Thymus (tissue), 11 donors: Measurements from ENCODE around the gene MS4A7. TPM values are rescaled to one million over a fixed set of nuclear protein-coding genes. Genes with fewer than 3 reads are reported as not detected.

Source experiments
- DNase-seq, 9 donors: peaks; one replicate each; pipeline ENCODE4 v3.0.0-alpha.2; 2013; ENCODE audit warnings: low spot score in 9 of 9, low read depth in 6 of 9, missing footprints in 1 of 9
- H3K27ac ChIP-seq, 2 donors: one replicate each; pipeline ENCODE4 v1.5.1; 2013; ENCODE audit warnings: control low read depth in 1 of 2, low read depth in 1 of 2, low read length in 1 of 2, mild to moderate bottlenecking in 1 of 2, moderate library complexity in 1 of 2
- H3K27me3 ChIP-seq, 2 donors: one replicate each; pipeline ENCODE4 v1.5.1; 2013; ENCODE audit warnings: low read length in 1 of 2; ENCODE audit not compliant: control insufficient read depth in 2 of 2, insufficient read depth in 1 of 2
- H3K36me3 ChIP-seq, 2 donors: one replicate each; pipeline ENCODE4 v1.5.1; 2013; ENCODE audit warnings: low read length in 1 of 2, mild to moderate bottlenecking in 1 of 2, moderate library complexity in 1 of 2; ENCODE audit not compliant: control insufficient read depth in 2 of 2, insufficient read depth in 2 of 2
- H3K4me1 ChIP-seq, 2 donors: one replicate each; pipeline ENCODE4 v1.5.1; 2013; ENCODE audit warnings: low read length in 2 of 2; ENCODE audit not compliant: control insufficient read depth in 2 of 2, insufficient read depth in 2 of 2
- H3K4me3 ChIP-seq, 2 donors: one replicate each; pipeline ENCODE4 v1.5.1; 2013; ENCODE audit warnings: low read length in 2 of 2, control low read depth in 1 of 2, mild to moderate bottlenecking in 1 of 2
- H3K9me3 ChIP-seq, 2 donors: one replicate each; pipeline ENCODE4 v1.5.1; 2013; ENCODE audit warnings: low read length in 1 of 2, mild to moderate bottlenecking in 1 of 2; ENCODE audit not compliant: control insufficient read depth in 2 of 2, insufficient read depth in 1 of 2
- WGBS: extraction: QIAGEN DNeasy Blood & Tissue Kit; methylation state at CpG from one replicate; pipeline ENCODE4 v1.1.7; 2013; 5-methylcytosine and 5-hydroxymethylcytosine counted together
- polyA plus RNA-seq: library from polyadenylated mRNA; stranded (reverse); fragments of 200-250 nt; gene quantifications from one replicate; pipeline ENCODE4 v1.2.3, GENCODE V29; 2013
- total RNA-seq: library from RNA; stranded (reverse); fragments of 120-200 nt; gene quantifications from one replicate; pipeline ENCODE4 v1.2.4, GENCODE V29; 2013
- donor health status: healthy.

The MS4A7 gene
- total and polyA plus RNA-seq, 2 donors, result 13.4 to 21.8 TPM

- WGBS, result 47% methylated on average over 1 of the region's 1 CpG
- no peaks in the 10 kb centered on the region for H3K27me3 ChIP-seq
- H3K9me3 ChIP-seq, result no peaks in the 10 kb centered on the region
- H3K4me1 ChIP-seq, result no peaks in the 10 kb centered on the region
- H3K27ac ChIP-seq, result no peak overlapping the region
- H3K36me3 ChIP-seq, result no peaks in the 10 kb centered on the region
- DNase-seq, result no peak
- H3K4me3 ChIP-seq, result no peak overlapping the region
Observed at GRCh38 chr11:60422609-60423008, 44.3 kb downstream of the MS4A7 start.

- H3K27ac ChIP-seq, result no peak overlapping the region
- H3K9me3 ChIP-seq, result no peaks in the 10 kb centered on the region
- no peaks in the 10 kb centered on the region for H3K27me3 ChIP-seq
- no peaks in the 10 kb centered on the region for H3K4me1 ChIP-seq
- no peak overlapping the region for H3K4me3 ChIP-seq
- H3K36me3 ChIP-seq, result no peaks in the 10 kb centered on the region
- WGBS, result 49% methylated on average over 2 of the region's 2 CpGs
- DNase-seq, result no peak
Observed at GRCh38 chr11:60428517-60428916, 50.2 kb downstream of the MS4A7 start.

- Histone ChIP-seq H3K27me3 (no peaks in the 10 kb centered on the region), H3K27ac (no peak within 1 kb of the TSS), H3K36me3 (no peaks in the 10 kb centered on the region), H3K9me3 (no peaks in the 10 kb centered on the region), H3K4me3 (no peak within 1 kb of the TSS), H3K4me1 (no peaks in the 10 kb centered on the region)
- 98% methylated on average over 5 of the region's 5 CpGs for WGBS
- DNase-seq, result no peak
Observed at GRCh38 chr11:60429272-60429671, 50.9 kb downstream of the MS4A7 start, which contains the start of gene MS4A5. Gene MS4A5, plus strand, starts transcription at chr11:60429572. Its CDS starts 103 bp downstream, at chr11:60429675.

GRCh38 chr11:60431251-60431650, 52.9 kb downstream of the MS4A7 start:
- H3K9me3 ChIP-seq, result no peaks in the 10 kb centered on the region
- H3K4me3 ChIP-seq, result no peak overlapping the region
- DNase-seq, result no peak
- H3K4me1 ChIP-seq, result no peaks in the 10 kb centered on the region
- no peaks in the 10 kb centered on the region for H3K36me3 ChIP-seq
- H3K27ac ChIP-seq, result no peak overlapping the region
- H3K27me3 ChIP-seq, result no peaks in the 10 kb centered on the region
- 96% methylated on average over 2 of the region's 2 CpGs for WGBS

GRCh38 chr11:60433401-60433800, 55.1 kb downstream of the MS4A7 start:
- no peaks in the 10 kb centered on the region for H3K36me3 ChIP-seq
- 97% methylated on average over 4 of the region's 4 CpGs for WGBS
- no peaks in the 10 kb centered on the region for H3K27me3 ChIP-seq
- H3K27ac ChIP-seq, result no peak overlapping the region
- no peak for DNase-seq
- H3K9me3 ChIP-seq, result no peaks in the 10 kb centered on the region
- H3K4me1 ChIP-seq, result no peaks in the 10 kb centered on the region
- H3K4me3 ChIP-seq, result no peak overlapping the region

Other genes starting within 250 kb of the MS4A7 start
- gene MS4A6A, start 195.4 kb upstream of the MS4A7 start, total RNA-seq, result 102 TPM
- 174 TPM for gene MS4A6A, start 195.4 kb upstream of the MS4A7 start, polyA plus RNA-seq
- gene MS4A4E, start 135.4 kb upstream of the MS4A7 start, total RNA-seq, result 0.24 TPM
- gene MS4A4E, start 135.4 kb upstream of the MS4A7 start, polyA plus RNA-seq, result 1.9 TPM
- 14.1 TPM for gene MS4A4A, start 97.9 kb upstream of the MS4A7 start, total RNA-seq
- 55.6 TPM for gene MS4A4A, start 97.9 kb upstream of the MS4A7 start, polyA plus RNA-seq
- gene MS4A6E, start 51.3 kb upstream of the MS4A7 start, total RNA-seq, result 0.57 TPM
- gene MS4A6E, start 51.3 kb upstream of the MS4A7 start, polyA plus RNA-seq, result 2.5 TPM
- 0.42 TPM for gene MS4A14, start 17.9 kb downstream of the MS4A7 start, total RNA-seq
- 1.1 TPM for gene MS4A14, start 17.9 kb downstream of the MS4A7 start, polyA plus RNA-seq
- not detected for gene MS4A5, start 51.0 kb downstream of the MS4A7 start, total RNA-seq
- 0.05 TPM for gene MS4A5, start 51.0 kb downstream of the MS4A7 start, polyA plus RNA-seq
- 27.5 TPM for gene MS4A1, start 77.3 kb downstream of the MS4A7 start, total RNA-seq
- 98.4 TPM for gene MS4A1, start 77.3 kb downstream of the MS4A7 start, polyA plus RNA-seq
- gene MS4A12, start 114.2 kb downstream of the MS4A7 start, total RNA-seq, result 0.05 TPM
- gene MS4A12, start 114.2 kb downstream of the MS4A7 start, polyA plus RNA-seq, result 0.39 TPM
- gene MS4A13, start 136.9 kb downstream of the MS4A7 start, total RNA-seq, result not detected
- gene MS4A13, start 136.9 kb downstream of the MS4A7 start, polyA plus RNA-seq, result not detected